K562 (cell line): ENCODE results near the gene CXCR3. TPM values are rescaled to one million over a fixed set of nuclear protein-coding genes. Genes with fewer than 3 reads are reported as not detected.

Experiments used
- ATAC-seq: fragments of 200-7000 bp; cut with Tn5 transposase; 3 replicates; pipeline ENCODE4 v1.9.1; 2020; ENCODE audit warnings: moderate library complexity
- BruUV-seq: library from RNA; stranded (reverse); fragments of 400-500 nt; replicated peaks from 2 replicates; lab custom pipeline; 2021; lab: Mats Ljungman, UMichigan
- CTCF ChIA-PET: fragments of 300-600 bp; formaldehyde crosslinking; extraction: SDS; loops from one replicate; lab custom pipeline; 2021; ENCODE audit warnings: low intra/inter-chr PET ratio; lab: Yijun Ruan, JAX
- POLR2A ChIA-PET: fragments of 300-600, 350-650 bp; sonication (Branson Sonifier 250); formaldehyde crosslinking; extraction: SDS; loops from one replicate; lab custom pipeline; 2021; ENCODE audit warnings: antibody characterized with exemption, inconsistent platforms; lab: Yijun Ruan, JAX
- DNase-seq, 4 experiments: peaks; one replicate each; pipeline versions ENCODE4 v3.0.0 to v3.0.0-alpha.2; 2011 to 2018; ENCODE audit warnings: low spot score in 3 of 4, mixed read lengths in 3 of 4; ENCODE audit errors: extremely low read depth in 1 of 4
- FAIRE-seq: peaks from 2 replicates; lab custom pipeline; 2011; peaks lifted over from hg19 to GRCh38; lab: Jason Lieb, UNC
- H2AFZ ChIP-seq: 2 replicates; pipeline ENCODE4 v1.6.0; 2011; ENCODE audit warnings: low read depth, low read length, control low read depth, inconsistent platforms
- H3K27ac ChIP-seq: fragments of 200-600 bp; 3 replicates; pipeline ENCODE4 v1.8.0; 2011; ENCODE audit warnings: low read depth, mild to moderate bottlenecking, control low read depth, inconsistent platforms, low read length, moderate library complexity, mixed read lengths; ENCODE audit errors: extremely low read depth
- H3K27me3 ChIP-seq, 2 experiments: fragments of 300-600 bp in 1 of 2; 2 replicates in 1 of 2; 3 replicates in 1 of 2; pipeline versions ENCODE4 v1.6.0 to v1.8.0; 2011; ENCODE audit warnings: inconsistent platforms in 2 of 2, low read length in 2 of 2, mild to moderate bottlenecking in 1 of 2, mixed read lengths in 1 of 2, moderate library complexity in 1 of 2; ENCODE audit not compliant: control insufficient read depth in 2 of 2, insufficient read depth in 2 of 2
- H3K36me3 ChIP-seq: fragments of 300-600 bp; 3 replicates; pipeline ENCODE4 v1.8.0; 2011; ENCODE audit warnings: mild to moderate bottlenecking, low read length, inconsistent platforms; ENCODE audit not compliant: control insufficient read depth, insufficient read depth
- H3K4me1 ChIP-seq, 2 experiments: fragments of 200-600 bp in 1 of 2; replicated peaks in 1 of 2; 2 replicates in 1 of 2; 3 replicates in 1 of 2; pipeline versions ENCODE4 v1.5.1 to v1.8.0; 2011; ENCODE audit warnings: inconsistent platforms in 2 of 2, low read length in 2 of 2, mild to moderate bottlenecking in 1 of 2, mixed read lengths in 1 of 2, moderate library complexity in 1 of 2; ENCODE audit not compliant: control insufficient read depth in 2 of 2, insufficient read depth in 2 of 2
- H3K4me2 ChIP-seq: 2 replicates; pipeline ENCODE4 v1.6.1; 2011; ENCODE audit warnings: low read length, control low read depth, inconsistent platforms, mixed read lengths; ENCODE audit not compliant: insufficient read depth
- H3K4me3 ChIP-seq: fragments of 200-600 bp; sonication (generic), shearing (Covaris generic); 2 replicates; pipeline ENCODE4 v1.5.1; 2016; ENCODE audit warnings: control low read depth, inconsistent platforms
- H3K79me2 ChIP-seq: fragments of 200-600 bp; 3 replicates; pipeline ENCODE4 v1.8.0; 2011; ENCODE audit warnings: low read length, inconsistent platforms; ENCODE audit not compliant: control insufficient read depth, insufficient read depth
- H3K9ac ChIP-seq, 2 experiments: 2 replicates each; pipeline versions ENCODE4 v1.6.0 to v1.6.1; 2011; ENCODE audit warnings: low read depth in 2 of 2, low read length in 2 of 2, control low read depth in 1 of 2, inconsistent platforms in 1 of 2, mild to moderate bottlenecking in 1 of 2, mixed read lengths in 1 of 2; ENCODE audit not compliant: insufficient read depth in 1 of 2
- H3K9me1 ChIP-seq: one replicate; pipeline ENCODE4 v1.6.0; 2011; ENCODE audit warnings: inconsistent platforms, mild to moderate bottlenecking, low read length, moderate library complexity; ENCODE audit not compliant: control insufficient read depth, insufficient read depth
- H3K9me3 ChIP-seq: replicated peaks from 2 replicates; pipeline ENCODE4 v1.5.1; 2011; ENCODE audit warnings: low read depth, low read length, inconsistent platforms; ENCODE audit not compliant: control insufficient read depth, insufficient read depth
- H4K20me1 ChIP-seq: replicated peaks from 2 replicates; pipeline ENCODE4 v1.6.1; 2011; ENCODE audit warnings: low read length, inconsistent platforms, mixed read lengths; ENCODE audit not compliant: control insufficient read depth, insufficient read depth
- ATF7 ChIP-seq: fragments of 450-650 bp; IDR thresholded peaks from 2 replicates; pipeline ENCODE4 v1.7.1; 2014; ENCODE audit warnings: mild to moderate bottlenecking, moderate library complexity
- DDX20 ChIP-seq: fragments of 450-650 bp; IDR thresholded peaks from 2 replicates; pipeline ENCODE4 v1.6.1; 2016; ENCODE audit warnings: missing genetic modification characterization, low read depth, mild to moderate bottlenecking, missing compliant biosample characterization, moderate library complexity
- POLR3A ChIP-seq: IDR thresholded peaks from 2 replicates; pipeline ENCODE4 v1.6.1; 2011; ENCODE audit warnings: borderline replicate concordance, mild to moderate bottlenecking, moderate library complexity; ENCODE audit not compliant: insufficient read length, insufficient read depth; ENCODE audit errors: extremely low read depth
- REST ChIP-seq, 2 experiments: fragments of 450-650 bp; formaldehyde crosslinking in 1 of 2; IDR thresholded peaks; 2 replicates each; pipeline versions ENCODE4 v1.4.0 to v1.6.1; 2014 to 2020; ENCODE audit warnings: mild to moderate bottlenecking in 2 of 2, borderline replicate concordance in 1 of 2, low read depth in 1 of 2
- SMC3 ChIP-seq: conservative IDR thresholded peaks from 2 replicates; pipeline ENCODE4 v1.6.1; 2011; ENCODE audit warnings: low read depth, low read length, improper control_type of control experiment; ENCODE audit not compliant: insufficient read depth
- SRF ChIP-seq, 2 experiments: fragments of 250-450, 450-650 bp in 1 of 2; sonication (Bioruptor Pico) in 1 of 2; sonication (generic) in 1 of 2; formaldehyde crosslinking; IDR thresholded peaks; 2 replicates each; pipeline versions ENCODE4 v1.5.0 to v1.5.1; 2020 to 2022; ENCODE audit warnings: mild to moderate bottlenecking in 1 of 2, missing genetic modification reagents in 1 of 2
- STAG1 ChIP-seq: sonication (generic); formaldehyde crosslinking; IDR thresholded peaks from 2 replicates; pipeline ENCODE4 v1.5.0; 2020; ENCODE audit warnings: missing genetic modification reagents, borderline replicate concordance
- TAF1 ChIP-seq: IDR thresholded peaks from 2 replicates; pipeline ENCODE4 v1.6.1; 2011; ENCODE audit warnings: mild to moderate bottlenecking, low read length, moderate library complexity; ENCODE audit not compliant: insufficient read depth, control insufficient read depth, severe bottlenecking; ENCODE audit errors: extremely low read depth
- ZNF232 ChIP-seq: sonication (generic); formaldehyde crosslinking; IDR thresholded peaks from 2 replicates; pipeline ENCODE4 v1.8.0; 2022; ENCODE audit warnings: mild to moderate bottlenecking, missing genetic modification reagents
- ZNF507 ChIP-seq: conservative IDR thresholded peaks from 2 replicates; pipeline ENCODE4 v1.6.1; 2017; ENCODE audit warnings: missing genetic modification characterization, missing compliant biosample characterization
- WGBS: fragments of 100-300 bp; shearing (Covaris generic); methylation state at CpG from one replicate; pipeline ENCODE4 v1.1.6; 2016; ENCODE audit warnings: low coverage, mixed read lengths; ENCODE audit not compliant: insufficient coverage; ENCODE audit errors: missing lambda C conversion rate; 5-methylcytosine and 5-hydroxymethylcytosine counted together
- in situ Hi-C: fragments of 300-500 bp; cut with MboI; formaldehyde crosslinking; loops from 4 replicates; pipeline ENCODE4 v1.15.0; 2018; ENCODE audit warnings: inconsistent platforms, mixed read lengths
- intact Hi-C: fragments of 100-400 bp; cut with micrococcal nuclease; formaldehyde crosslinking; loops from 2 replicates; pipeline ENCODE4 v1.14.2; 2022
- polyA plus RNA-seq, 8 experiments: library from polyadenylated mRNA; depleted of rRNA in 4 of 8; stranded (reverse) in 5 of 8; unstranded in 3 of 8; fragments of >200 nt; fragmentation: Nextera tagmentation in 2 of 8; fragmentation: Illumina TruSeq in 1 of 8; extraction: Ambion mirVana in 2 of 8; extraction: Trizol in 1 of 8; gene quantifications; 2 replicates each; pipeline versions ENCODE4 v1.2.1 to v1.2.3, GENCODE V29; 2011 to 2014; ENCODE audit warnings: inconsistent platforms in 1 of 8, missing spikeins in 1 of 8
- total RNA-seq, 7 experiments: library from RNA; depleted of rRNA in 6 of 7; stranded (reverse); fragments of >200 nt in 6 of 7; fragmentation: Illumina TruSeq in 2 of 7; extraction: Trizol in 2 of 7; gene quantifications; 2 replicates each; pipeline versions ENCODE4 v1.2.1 to v1.2.3, GENCODE V29; 2011 to 2021; ENCODE audit warnings: low replicate concordance in 1 of 7
- TF ChIP-seq, protein P1 (sequence below), 3 experiments: IDR thresholded peaks in 2 of 3; conservative IDR thresholded peaks in 1 of 3; 2 replicates each; pipeline ENCODE4 v1.5.1; 2011 to 2012; ENCODE audit warnings: low read length in 3 of 3, mild to moderate bottlenecking in 3 of 3, control low read depth in 2 of 3, improper control_type of control experiment in 1 of 3, inconsistent platforms in 1 of 3, low read depth in 1 of 3, mixed read lengths in 1 of 3, moderate library complexity in 1 of 3; ENCODE audit not compliant: insufficient read depth in 2 of 3

CXCR3 gene
- total and polyA plus RNA-seq, 9 of the 15 experiments (the other 6 are each of a cell fraction or from before 2014, with no cell fraction given), result not detected

DNA sequence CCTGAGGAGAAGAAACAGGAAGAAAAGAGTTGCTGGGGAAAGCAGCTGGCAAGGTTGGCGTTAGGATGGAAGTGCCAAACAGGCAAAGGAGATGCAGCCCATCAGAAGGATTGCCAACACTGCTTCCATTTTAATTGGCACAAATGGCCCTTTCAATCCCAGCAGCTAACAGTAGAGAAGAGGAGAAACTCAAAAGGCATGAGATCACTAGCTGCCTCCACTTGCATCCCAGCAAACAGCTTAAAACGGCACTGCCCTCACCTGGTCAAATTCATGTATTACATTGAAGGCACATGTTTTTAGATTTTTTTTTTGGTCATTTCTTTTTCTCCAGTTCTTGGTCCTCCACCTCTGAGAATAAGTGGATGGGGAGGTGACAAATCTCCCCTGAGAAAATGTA is 34.1 kb upstream of the CXCR3 start:
- BruUV-seq, result no TSS peak
- no peak for TF ChIP-seq ZNF232
- TF ChIP-seq ATF7, result peak; percentile 24; the same call in 1 of the 2 replicates
- no peak for TF ChIP-seq POLR3A
- TF ChIP-seq REST (IDR thresholded peaks at IDR 0.05; ENCODE audit: borderline replicate concordance), result peak; percentile 51; the same call in 1 of the 2 replicates
- no peak for TF ChIP-seq REST (CRISPR knock-in tag; IDR thresholded peaks at IDR 0.05; ENCODE audit: low read depth)
- TF ChIP-seq DDX20 (tag), result no peak
- no peak for TF ChIP-seq SRF (CRISPR knock-in tag; IDR thresholded peaks at IDR 0.05)
- TF ChIP-seq STAG1, result peak; percentile 21; the same call in 1 of the 2 replicates
- TF ChIP-seq TAF1, result no peak
- TF ChIP-seq SMC3, result peak; percentile 49; the same call in 1 of the 2 replicates
- TF ChIP-seq ZNF507 (tag), result no peak
- TF ChIP-seq, protein P1, sequence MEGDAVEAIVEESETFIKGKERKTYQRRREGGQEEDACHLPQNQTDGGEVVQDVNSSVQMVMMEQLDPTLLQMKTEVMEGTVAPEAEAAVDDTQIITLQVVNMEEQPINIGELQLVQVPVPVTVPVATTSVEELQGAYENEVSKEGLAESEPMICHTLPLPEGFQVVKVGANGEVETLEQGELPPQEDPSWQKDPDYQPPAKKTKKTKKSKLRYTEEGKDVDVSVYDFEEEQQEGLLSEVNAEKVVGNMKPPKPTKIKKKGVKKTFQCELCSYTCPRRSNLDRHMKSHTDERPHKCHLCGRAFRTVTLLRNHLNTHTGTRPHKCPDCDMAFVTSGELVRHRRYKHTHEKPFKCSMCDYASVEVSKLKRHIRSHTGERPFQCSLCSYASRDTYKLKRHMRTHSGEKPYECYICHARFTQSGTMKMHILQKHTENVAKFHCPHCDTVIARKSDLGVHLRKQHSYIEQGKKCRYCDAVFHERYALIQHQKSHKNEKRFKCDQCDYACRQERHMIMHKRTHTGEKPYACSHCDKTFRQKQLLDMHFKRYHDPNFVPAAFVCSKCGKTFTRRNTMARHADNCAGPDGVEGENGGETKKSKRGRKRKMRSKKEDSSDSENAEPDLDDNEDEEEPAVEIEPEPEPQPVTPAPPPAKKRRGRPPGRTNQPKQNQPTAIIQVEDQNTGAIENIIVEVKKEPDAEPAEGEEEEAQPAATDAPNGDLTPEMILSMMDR (IDR thresholded peaks at IDR 0.05 in 2 of 3, conservative IDR thresholded peaks at IDR 0.05 in 1 of 3; ENCODE audit: insufficient read depth in 2 of 3, low read depth in 1 of 3, low read length in 3 of 3), result peak; percentile 53 to 72 (median 60)

More for the DNA sequence above, 34.1 kb upstream of the CXCR3 start:
- Histone ChIP-seq H3K79me2 (no peaks in the 10 kb centered on the region), H3K4me1 (no peaks in the 10 kb centered on the region; a peak in 2 of 5 replicates), H3K4me3 (no peak overlapping the region), H3K9me3 (no peaks in the 10 kb centered on the region; the same call in 1 of the 2 replicates), H3K9me1 (no peaks in the 10 kb centered on the region), H3K4me2 (no peak overlapping the region), H3K27ac (no peak overlapping the region), H3K36me3 (no peaks in the 10 kb centered on the region), H4K20me1 (no peaks in the 10 kb centered on the region), H2AFZ (no peak overlapping the region), H3K27me3 (no peaks in the 10 kb centered on the region), H3K9ac (no peak overlapping the region)
- ATAC-seq (peak; percentile 85), FAIRE-seq (peak; percentile 90), DNase-seq (peak; percentile 38 to 65 (median 42))
- intact Hi-C loops (loop anchor here (5.0 kb wide), 3 partner anchors 80 to 470 kb away; no protein-coding TSS in a partner anchor), in situ Hi-C loops (loop anchor here (25.0 kb wide), 1 partner anchor 210 kb away; no protein-coding TSS in a partner anchor)
- POLR2A ChIA-PET, result interaction anchor here (0.6 kb wide), 1 partner anchor 635 kb away, joined by 3 read pairs; no protein-coding TSS in a partner anchor
- 14% methylated on average over 2 of the region's 2 CpGs for WGBS
- CTCF ChIA-PET, result interaction anchor here (0.6 to 1.0 kb wide), 3 partner anchors 496 to 883 kb away, joined by 3 read pairs; no protein-coding TSS in a partner anchor
